Adrenal gland (tissue), 12 donors: ENCODE results near the gene CELA1. TPM values are rescaled to one million over a fixed set of nuclear protein-coding genes. Genes with fewer than 3 reads are reported as not detected.

Source experiments
- DNase-seq, 7 donors: peaks; one replicate each; pipeline ENCODE4 v3.0.0-alpha.2; 2019 to 2020
- H3K27ac ChIP-seq, 5 donors: fragments of 200-600 bp; sonication (generic) in 4 of 5; 1 replicate in 3 of 5; 2 replicates in 2 of 5; pipeline versions ENCODE4 v1.5.1 to v1.8.0; 2016 to 2020; ENCODE audit warnings: mild to moderate bottlenecking in 1 of 5
- H3K27me3 ChIP-seq: fragments of 200-600 bp; 2 replicates; pipeline ENCODE4 v1.8.0; 2021
- H3K36me3 ChIP-seq, 2 donors: fragments of 200-600 bp; replicated peaks in 1 of 2; 1 replicate in 1 of 2; 2 replicates in 1 of 2; pipeline versions ENCODE4 v1.5.1 to v1.8.0; 2018 to 2022
- H3K4me1 ChIP-seq, 2 donors: fragments of 200-600 bp; replicated peaks in 1 of 2; 1 replicate in 1 of 2; 2 replicates in 1 of 2; pipeline versions ENCODE4 v1.5.1 to v1.8.0; 2018 to 2021
- H3K4me3 ChIP-seq, 4 donors: fragments of 200-600 bp; sonication (generic) in 3 of 4; one replicate each; pipeline ENCODE4 v1.5.1; 2016 to 2018
- H3K9me3 ChIP-seq, 3 donors: fragments of 200-600 bp; sonication (generic) in 1 of 3; replicated peaks in 1 of 3; 1 replicate in 2 of 3; 2 replicates in 1 of 3; pipeline versions ENCODE4 v1.5.1 to v1.8.0; 2016 to 2021
- POLR2A ChIP-seq, 2 donors: fragments of 450-650 bp; IDR thresholded peaks; one replicate each; pipeline ENCODE4 v1.6.1; 2017; ENCODE audit warnings: antibody characterized with exemption in 2 of 2, mild to moderate bottlenecking in 2 of 2, moderate library complexity in 1 of 2
- WGBS, 4 donors: extraction: QIAGEN DNeasy Blood & Tissue Kit in 2 of 4; methylation state at CpG; one replicate each; pipeline versions ENCODE4 v1.1.5 to v1.1.7; 2013 to 2017; 5-methylcytosine and 5-hydroxymethylcytosine counted together
- intact Hi-C, 2 donors: fragments of 100-400 bp; cut with DNase I; formaldehyde crosslinking; loops; one replicate each; pipeline versions ENCODE4 v1.14.1 to v1.15.0; 2022 to 2023
- polyA plus RNA-seq, 3 donors: library from polyadenylated mRNA; stranded (reverse); fragments of 200-250 nt in 2 of 3; fragments of 350-450 nt in 1 of 3; fragmentation: Illumina TruSeq in 1 of 3; extraction: RNeasy Lipid Tissue Mini Kit (QIAGEN cat#74804) in 1 of 3; gene quantifications; one replicate each; pipeline ENCODE4 v1.2.3, GENCODE V29; 2013 to 2014
- total RNA-seq, 9 donors: library from RNA; depleted of rRNA in 4 of 9; stranded (reverse); fragments of >200 nt in 4 of 9; fragments of 120-200 nt in 1 of 9; fragmentation: NEBNext Ultra II Directional in 1 of 9; extraction: Animal tissue kit (Norgen Biotek cat#: 25700) in 1 of 9; gene quantifications; one replicate each; pipeline versions ENCODE4 v1.1.0 to v1.2.4, GENCODE V29; 2013 to 2023
- TF ChIP-seq, protein P1 (sequence below), 6 experiments: fragments of 450-650 bp in 4 of 6; fragments of 200-600 bp in 2 of 6; sonication (generic) in 1 of 6; IDR thresholded peaks; 1 replicate in 5 of 6; 2 replicates in 1 of 6; pipeline versions ENCODE4 v1.5.1 to v1.8.0; 2016 to 2021; ENCODE audit warnings: antibody characterized with exemption in 6 of 6, mild to moderate bottlenecking in 2 of 6, moderate library complexity in 1 of 6
- donor health status: healthy with polysubstance abuse.
- donor health status: Bipolar disorder and iron deficiency.
- donor health status: DM: yes; HTN: yes; CAD: no.
- donor health status: DM: no; HTN: no; CAD: no.
- donor health status: DM: no; HTN: no; CAD: no.
- donor health status: DM: yes; HTN: yes; CAD: no.

The CELA1 gene
- total and polyA plus RNA-seq, 12 donors: 0.11 to 9.4 (median 1.1) TPM; not detected in 1

DNA sequence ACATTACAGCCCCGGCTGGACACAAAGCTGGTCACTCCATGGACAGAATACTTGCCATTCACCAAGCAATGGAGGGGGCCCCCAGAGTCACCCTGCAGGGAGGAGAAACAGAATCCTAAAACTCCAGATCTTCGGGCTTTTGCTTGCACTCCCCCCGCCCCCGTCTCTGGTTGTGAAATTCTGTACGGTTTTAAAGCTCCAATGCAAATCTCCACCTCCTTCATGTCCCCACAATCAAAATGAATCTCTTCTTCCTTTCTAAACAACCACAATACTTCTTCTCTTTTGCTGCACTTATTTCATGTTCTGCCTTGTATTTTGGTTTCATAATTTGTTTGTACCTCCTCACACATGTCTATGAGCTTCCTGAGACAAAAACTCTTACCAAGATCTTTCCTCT is 16.7 kb downstream of the CELA1 start:
- intact Hi-C loops: no loop called here
- no peaks in the 10 kb centered on the region for H3K36me3 ChIP-seq
- DNase-seq: no peak
- no peak overlapping the region for H3K4me3 ChIP-seq
- H3K4me1 ChIP-seq: peaks cover 0 to 9% of the 10 kb centered on the region in 2 donors
- H3K27me3 ChIP-seq: no peaks in the 10 kb centered on the region
- TF ChIP-seq POLR2A (IDR thresholded peaks at IDR 0.05): no peak
- TF ChIP-seq, protein P1, sequence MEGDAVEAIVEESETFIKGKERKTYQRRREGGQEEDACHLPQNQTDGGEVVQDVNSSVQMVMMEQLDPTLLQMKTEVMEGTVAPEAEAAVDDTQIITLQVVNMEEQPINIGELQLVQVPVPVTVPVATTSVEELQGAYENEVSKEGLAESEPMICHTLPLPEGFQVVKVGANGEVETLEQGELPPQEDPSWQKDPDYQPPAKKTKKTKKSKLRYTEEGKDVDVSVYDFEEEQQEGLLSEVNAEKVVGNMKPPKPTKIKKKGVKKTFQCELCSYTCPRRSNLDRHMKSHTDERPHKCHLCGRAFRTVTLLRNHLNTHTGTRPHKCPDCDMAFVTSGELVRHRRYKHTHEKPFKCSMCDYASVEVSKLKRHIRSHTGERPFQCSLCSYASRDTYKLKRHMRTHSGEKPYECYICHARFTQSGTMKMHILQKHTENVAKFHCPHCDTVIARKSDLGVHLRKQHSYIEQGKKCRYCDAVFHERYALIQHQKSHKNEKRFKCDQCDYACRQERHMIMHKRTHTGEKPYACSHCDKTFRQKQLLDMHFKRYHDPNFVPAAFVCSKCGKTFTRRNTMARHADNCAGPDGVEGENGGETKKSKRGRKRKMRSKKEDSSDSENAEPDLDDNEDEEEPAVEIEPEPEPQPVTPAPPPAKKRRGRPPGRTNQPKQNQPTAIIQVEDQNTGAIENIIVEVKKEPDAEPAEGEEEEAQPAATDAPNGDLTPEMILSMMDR (IDR thresholded peaks at IDR 0.05): no peak
- 79 to 86% (median 81%) methylated on average over 5 of the region's 5 CpGs for WGBS, 4 donors
- no peak overlapping the region for H3K27ac ChIP-seq
- H3K9me3 ChIP-seq: no peaks in the 10 kb centered on the region

DNA sequence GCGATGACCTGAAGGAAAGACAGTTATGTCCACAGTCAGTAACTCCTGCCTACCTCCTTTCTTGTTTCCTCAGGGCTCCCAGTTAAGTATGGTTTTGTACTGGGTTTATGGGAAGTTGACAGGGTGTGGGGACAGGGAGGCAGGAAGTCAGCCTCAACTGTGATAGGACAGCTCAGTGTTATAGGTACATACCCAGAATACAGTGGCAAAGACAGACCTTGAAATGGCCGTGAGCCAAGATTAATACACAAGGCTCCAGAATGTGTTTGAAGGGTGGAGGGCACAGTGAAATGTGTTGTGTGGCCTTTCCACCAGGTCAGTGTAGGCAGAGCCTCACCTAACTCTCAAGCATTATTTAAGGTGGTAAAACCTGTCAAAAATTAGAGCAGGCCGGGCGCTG is 17.9 kb downstream of the CELA1 start:
- H3K27me3 ChIP-seq: no peaks in the 10 kb centered on the region
- H3K4me1 ChIP-seq: peaks cover 0 to 9% of the 10 kb centered on the region in 2 donors
- WGBS, 4 donors: 83 to 87% (median 86%) methylated on average over 4 of the region's 4 CpGs
- no peaks in the 10 kb centered on the region for H3K36me3 ChIP-seq
- no peak overlapping the region for H3K4me3 ChIP-seq
- TF ChIP-seq POLR2A (IDR thresholded peaks at IDR 0.05): no peak
- TF ChIP-seq, protein P1 (IDR thresholded peaks at IDR 0.05): no peak
- no peak for DNase-seq
- no peaks in the 10 kb centered on the region for H3K9me3 ChIP-seq
- H3K27ac ChIP-seq: no peak overlapping the region
- intact Hi-C loops: no loop called here

DNA sequence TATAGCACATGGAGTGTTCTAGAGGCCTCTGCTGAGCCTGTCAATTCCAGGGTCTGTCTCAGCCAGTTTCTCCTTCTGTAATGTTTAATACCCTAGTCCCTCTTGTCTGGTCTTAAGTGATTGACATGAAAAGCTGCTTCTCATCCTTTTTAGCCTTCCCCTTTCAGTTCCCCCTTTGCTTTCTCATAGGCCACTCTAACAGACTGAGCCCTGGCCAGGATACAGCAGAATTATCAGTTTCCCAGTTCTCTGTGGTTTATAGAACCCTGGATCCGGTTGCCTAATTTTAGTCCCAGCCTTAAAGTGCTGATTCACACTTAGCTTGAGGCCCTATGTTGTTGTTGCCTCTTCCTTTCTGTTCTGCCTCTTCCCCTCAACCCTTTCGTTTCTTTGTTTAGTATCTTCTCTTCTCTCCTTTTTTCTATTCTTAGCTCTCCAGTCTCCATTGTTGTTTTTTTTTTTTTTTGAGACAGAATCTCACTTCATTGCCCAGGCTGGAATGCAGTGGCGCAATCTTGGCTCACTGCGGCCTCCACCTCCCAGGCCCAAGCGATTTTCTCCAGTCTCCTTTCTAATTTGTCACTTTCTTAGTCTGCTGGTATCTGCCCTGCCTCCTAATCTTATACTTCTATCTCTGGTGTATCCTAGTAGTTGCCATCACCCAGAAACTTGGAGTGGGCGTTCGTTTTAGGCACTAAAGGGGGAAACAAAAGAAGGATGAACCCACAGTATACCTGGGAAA is 19.6 kb downstream of the CELA1 start:
- intact Hi-C loops: no loop called here
- no peaks in the 10 kb centered on the region for H3K9me3 ChIP-seq
- no peak overlapping the region for H3K4me3 ChIP-seq
- peaks cover 0 to 9% of the 10 kb centered on the region in 2 donors for H3K4me1 ChIP-seq
- TF ChIP-seq, protein P1 (IDR thresholded peaks at IDR 0.05): no peak
- no peak for TF ChIP-seq POLR2A (IDR thresholded peaks at IDR 0.05)
- no peaks in the 10 kb centered on the region for H3K27me3 ChIP-seq
- peak in 4 of 7 donors; percentile 28 to 47 (median 38) for DNase-seq
- WGBS, 4 donors: 57 to 67% (median 64%) methylated on average over 7 of the region's 7 CpGs
- peak overlapping the region in 2 of 5 donors; percentile 45 for H3K27ac ChIP-seq
- no peaks in the 10 kb centered on the region for H3K36me3 ChIP-seq

DNA sequence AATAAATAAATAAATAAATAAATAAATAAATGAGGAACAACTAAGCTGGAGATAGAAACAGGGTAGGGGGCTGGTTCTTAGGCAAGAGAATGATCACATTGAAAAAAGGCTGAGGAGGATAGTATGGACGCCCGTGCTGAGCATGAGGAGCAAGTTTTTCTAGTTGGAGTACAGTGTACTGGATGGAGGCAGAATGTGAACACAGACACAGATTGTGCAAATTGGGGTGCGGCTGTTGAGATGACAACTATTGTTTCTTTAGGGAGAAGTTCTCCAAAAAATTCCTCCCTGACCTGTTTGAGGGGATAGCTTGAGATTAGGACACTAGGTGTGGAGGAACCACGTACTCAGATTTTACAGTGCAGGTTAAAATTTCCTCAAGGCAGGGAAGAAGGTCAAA is 21.5 kb downstream of the CELA1 start:
- Histone ChIP-seq H3K27me3 (no peaks in the 10 kb centered on the region), H3K4me3 (no peak overlapping the region), H3K27ac (no peak overlapping the region), H3K9me3 (no peaks in the 10 kb centered on the region), H3K4me1 (peaks cover 0 to 9% of the 10 kb centered on the region in 2 donors), H3K36me3 (no peaks in the 10 kb centered on the region)
- intact Hi-C loops: no loop called here
- TF ChIP-seq POLR2A (IDR thresholded peaks at IDR 0.05): no peak
- TF ChIP-seq, protein P1 (IDR thresholded peaks at IDR 0.05): no peak
- DNase-seq: no peak
- 83 to 90% (median 87%) methylated on average over 4 of the region's 4 CpGs for WGBS, 4 donors
